GM10248 (cell line): ENCODE results near the gene FSIP2.

Experiments used
- CTCF ChIA-PET: fragments of 300-600 bp; sonication (Branson Sonifier 250); formaldehyde crosslinking; extraction: SDS; loops from one replicate; lab custom pipeline; 2021; ENCODE audit warnings: antibody characterized with exemption; lab: Yijun Ruan, JAX
- POLR2A ChIA-PET: fragments of 350-650 bp; sonication (Branson Sonifier 250); formaldehyde crosslinking; extraction: SDS; loops from one replicate; lab custom pipeline; 2020; ENCODE audit warnings: antibody characterized with exemption; lab: Yijun Ruan, JAX
- DNase-seq: peaks from one replicate; pipeline ENCODE4 v3.0.0; 2012; ENCODE audit errors: extremely low spot score
- CTCF ChIP-seq: IDR thresholded peaks from 2 replicates; pipeline ENCODE4 v1.5.1; 2012; ENCODE audit warnings: mild to moderate bottlenecking, low read depth; ENCODE audit errors: extremely low read depth, missing control alignments, control extremely low read depth

The FSIP2 gene

GRCh38 chr2:185825557-185825956, 87.0 kb downstream of the FSIP2 start:
- CTCF ChIA-PET, result no interaction called here
- no peak for TF ChIP-seq CTCF
- no peak for DNase-seq
- POLR2A ChIA-PET, result no interaction called here

DNA sequence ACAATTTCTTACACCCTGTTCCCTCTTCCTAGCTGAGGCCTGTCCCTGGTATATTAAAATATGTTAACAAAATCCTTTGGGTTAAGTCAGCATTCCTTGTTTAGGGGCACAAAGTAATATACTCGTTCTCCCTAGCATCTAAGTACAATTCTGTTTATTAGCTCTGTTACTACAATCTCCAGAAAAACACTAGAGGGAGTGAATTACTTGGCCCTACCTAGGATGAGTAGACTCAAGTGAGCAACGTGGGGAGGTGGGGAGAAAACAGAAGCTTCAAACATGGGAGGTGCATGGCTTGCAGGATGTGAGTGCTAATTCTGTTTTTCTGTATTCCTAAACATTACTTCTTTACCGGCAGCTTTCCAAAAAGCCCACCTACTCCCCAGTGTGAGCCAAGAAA, 89.7 kb downstream of the FSIP2 start:
- CTCF ChIA-PET, result interaction anchor here (1.1 to 2.3 kb wide), 2 partner anchors 10 to 13 kb away, joined by 3 to 8 read pairs; no protein-coding TSS in a partner anchor
- POLR2A ChIA-PET, result no interaction called here
- no peak for TF ChIP-seq CTCF
- DNase-seq, result no peak

GRCh38 chr2:185833864-185834263, 95.3 kb downstream of the FSIP2 start:
- POLR2A ChIA-PET, result no interaction called here
- TF ChIP-seq CTCF, result no peak

DNA sequence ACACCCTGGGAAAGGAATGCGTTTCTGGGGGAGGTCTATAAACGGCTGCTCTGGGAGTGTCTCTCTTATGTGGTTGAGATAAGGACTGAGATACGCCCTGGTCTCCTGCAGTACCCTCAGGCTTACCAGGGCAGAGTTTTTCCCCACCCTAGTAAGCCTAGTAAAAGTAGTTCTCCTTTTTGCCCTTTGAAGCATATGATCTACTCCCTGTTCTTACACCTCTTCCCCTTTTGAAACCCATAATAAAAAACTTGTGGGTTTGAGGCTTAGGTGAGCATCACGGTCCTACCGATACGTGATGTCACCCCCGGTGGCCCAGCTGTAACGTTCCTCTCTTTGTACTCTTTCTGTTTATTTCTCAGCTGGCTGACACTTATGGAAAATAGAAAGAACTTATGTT, 97.4 kb downstream of the FSIP2 start:
- ChIA-PET POLR2A (no interaction called here), CTCF (no interaction called here)
- DNase-seq, result no peak
- no peak for TF ChIP-seq CTCF

More at GRCh38 chr2:185833864-185834263, 95.3 kb downstream of the FSIP2 start:
- DNase-seq, result no peak
- CTCF ChIA-PET, result no interaction called here

- ChIA-PET POLR2A (no interaction called here), CTCF (no interaction called here)
- DNase-seq, result no peak
- no peak for TF ChIP-seq CTCF
These were observed 116.3 kb downstream of the FSIP2 start for GRCh38 chr2:185854885-185855284.

DNA sequence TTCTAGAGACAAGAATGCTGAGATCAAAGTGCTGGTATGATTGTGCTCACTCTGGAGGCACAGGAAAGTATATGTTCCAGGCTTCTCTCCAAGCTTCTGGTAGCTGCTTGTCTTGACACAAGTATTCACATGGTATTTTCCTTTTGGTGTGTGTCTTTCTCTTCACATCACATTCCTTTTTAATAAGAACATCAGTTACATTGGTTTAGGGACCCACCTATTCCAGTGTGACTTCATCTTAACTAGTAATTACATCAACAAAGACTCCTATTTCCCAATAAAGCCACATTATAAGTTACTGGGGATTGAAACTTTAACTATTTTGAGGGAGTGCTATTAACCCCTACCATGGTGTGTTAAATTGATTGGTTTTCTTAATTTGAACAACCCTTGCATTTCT, 119.1 kb downstream of the FSIP2 start:
- ChIA-PET CTCF (no interaction called here), POLR2A (no interaction called here)
- TF ChIP-seq CTCF, result no peak
- no peak for DNase-seq

DNA sequence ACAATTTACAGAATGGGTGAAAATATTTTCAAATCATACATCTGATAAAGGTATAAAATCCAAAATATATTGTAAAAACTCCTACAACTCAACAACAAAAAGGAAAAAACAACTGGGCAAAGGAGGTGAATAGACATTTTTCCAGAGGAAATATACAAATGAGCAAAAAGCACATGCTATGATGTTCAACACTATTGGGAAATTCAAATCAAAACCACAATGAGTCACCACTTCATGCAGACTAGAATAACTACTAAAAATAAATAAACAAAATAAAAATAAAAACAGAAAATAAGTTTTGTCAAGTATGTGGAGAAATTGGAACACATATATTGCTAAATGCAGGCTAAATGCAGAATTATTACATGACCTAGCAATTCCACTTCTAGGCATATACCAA, 120.9 kb downstream of the FSIP2 start:
- ChIA-PET CTCF (no interaction called here), POLR2A (no interaction called here)
- no peak for TF ChIP-seq CTCF
- DNase-seq, result no peak
